CD4-positive, alpha-beta T cell treated with Interleukin-15 for 4 hours (primary cell): ENCODE data around the gene SPHKAP.
"Not testable (repeated sequence)": the region's sequence is repeated elsewhere in the genome, so short reads cannot be mapped to it uniquely, and the experiment has no call there.

ENCODE experiments used
- DNase-seq: peaks from one replicate; pipeline ENCODE4 v3.0.0-alpha.2; 2020; ENCODE audit warnings: low spot score

SPHKAP gene

GRCh38 chr2:228181098-228182019 is at the start of gene SPHKAP:
Gene SPHKAP, minus strand, starts transcription at chr2:228181687. Its CDS starts 89 bp downstream, at chr2:228181598.
- no peak for DNase-seq

GRCh38 chr2:228227466-228227865 is 46.0 kb upstream of the SPHKAP start:
- no peak for DNase-seq

GRCh38 chr2:228224410-228224809 is 42.9 kb upstream of the SPHKAP start:
- no peak for DNase-seq

- DNase-seq: not testable (repeated sequence)
These were observed 37.1 kb upstream of the SPHKAP start for GRCh38 chr2:228218593-228218992.

- no peak for DNase-seq
These were observed 16.0 kb upstream of the SPHKAP start for GRCh38 chr2:228197504-228197903.

GRCh38 chr2:228180181-228181097 is 1.0 kb downstream of the SPHKAP start:
- DNase-seq: no peak

- DNase-seq: no peak
These were observed 14.2 kb downstream of the SPHKAP start for GRCh38 chr2:228167290-228167689.

- no peak for DNase-seq
These were observed 16.8 kb downstream of the SPHKAP start for GRCh38 chr2:228164718-228165117.

GRCh38 chr2:228157841-228158240 is 23.6 kb downstream of the SPHKAP start:
- DNase-seq: no peak

GRCh38 chr2:228144961-228145360 is 36.5 kb downstream of the SPHKAP start:
- no peak for DNase-seq

- no peak for DNase-seq
These were observed 40.5 kb downstream of the SPHKAP start for GRCh38 chr2:228140934-228141528.

- no peak for DNase-seq
These were observed 45.5 kb downstream of the SPHKAP start for GRCh38 chr2:228136027-228136426.

- no peak for DNase-seq
These were observed 46.2 kb downstream of the SPHKAP start for GRCh38 chr2:228135300-228135699.

GRCh38 chr2:228131833-228132232 is 49.7 kb downstream of the SPHKAP start:
- no peak for DNase-seq

- no peak for DNase-seq
These were observed 55.1 kb downstream of the SPHKAP start for GRCh38 chr2:228126401-228126800.

- DNase-seq: no peak
These were observed 62.5 kb downstream of the SPHKAP start for GRCh38 chr2:228118940-228119339.

- DNase-seq: no peak
These were observed 73.6 kb downstream of the SPHKAP start for GRCh38 chr2:228107846-228108245.

GRCh38 chr2:228105526-228106250 is 75.8 kb downstream of the SPHKAP start:
- no peak for DNase-seq

GRCh38 chr2:228104215-228104614 is 77.3 kb downstream of the SPHKAP start:
- no peak for DNase-seq

- no peak for DNase-seq
These were observed 78.1 kb downstream of the SPHKAP start for GRCh38 chr2:228103379-228103778.

GRCh38 chr2:228102949-228103348 is 78.5 kb downstream of the SPHKAP start:
- DNase-seq: no peak
